Measurements from ENCODE around the gene TIMP2.

The TIMP2 gene

GRCh38 chr17:78857266-78857665 is 67.9 kb downstream of the TIMP2 start:
- no peak overlapping the region for H3K4me3 ChIP-seq (ENCODE audit: low read length)
- no peak for DNase-seq (ENCODE audit: low read depth, low spot score)

GRCh38 chr17:78855561-78856165 is 69.5 kb downstream of the TIMP2 start:
- DNase-seq (ENCODE audit: low read depth, low spot score) = no peak
- H3K4me3 ChIP-seq (ENCODE audit: low read length) = no peak overlapping the region

- no peak overlapping the region for H3K4me3 ChIP-seq (ENCODE audit: low read length)
- DNase-seq (ENCODE audit: low read depth, low spot score) = no peak
Observed at GRCh38 chr17:78854508-78854907, 70.7 kb downstream of the TIMP2 start.

- no peak for DNase-seq (ENCODE audit: low read depth, low spot score)
- H3K4me3 ChIP-seq (ENCODE audit: low read length) = no peak overlapping the region
Observed at GRCh38 chr17:78853926-78854394, 71.2 kb downstream of the TIMP2 start.

- no peak overlapping the region for H3K4me3 ChIP-seq (ENCODE audit: low read length)
- DNase-seq (ENCODE audit: low read depth, low spot score) = no peak
Observed at GRCh38 chr17:78852709-78853121, 72.5 kb downstream of the TIMP2 start.

GRCh38 chr17:78849026-78849425 is 76.2 kb downstream of the TIMP2 start:
- no peak overlapping the region for H3K4me3 ChIP-seq (ENCODE audit: low read length)
- DNase-seq (ENCODE audit: low read depth, low spot score) = no peak

- DNase-seq (ENCODE audit: low read depth, low spot score) = no peak
- H3K4me3 ChIP-seq (ENCODE audit: low read length) = no peak overlapping the region
Observed at GRCh38 chr17:78847052-78847451, 78.1 kb downstream of the TIMP2 start.

- no peak overlapping the region for H3K4me3 ChIP-seq (ENCODE audit: low read length)
- no peak for DNase-seq (ENCODE audit: low read depth, low spot score)
Observed at GRCh38 chr17:78844301-78845005, 80.7 kb downstream of the TIMP2 start.

GRCh38 chr17:78842881-78843565 is 82.2 kb downstream of the TIMP2 start:
- no peak overlapping the region for H3K4me3 ChIP-seq (ENCODE audit: low read length)
- DNase-seq (ENCODE audit: low read depth, low spot score) = peak; percentile 81

- H3K4me3 ChIP-seq (ENCODE audit: low read length) = peak within 1 kb of the TSS; percentile 92
- DNase-seq (ENCODE audit: low read depth, low spot score) = peak; percentile 98
Observed at GRCh38 chr17:78840780-78841611, 84.2 kb downstream of the TIMP2 start, which contains the start of gene USP36. Gene USP36 (minus strand): TSS chr17:78840814. CDS start chr17:78836363, 4,451 bp downstream.

GRCh38 chr17:78840530-78840779 is 84.7 kb downstream of the TIMP2 start:
- H3K4me3 ChIP-seq (ENCODE audit: low read length) = peak overlapping the region; percentile 92
- DNase-seq (ENCODE audit: low read depth, low spot score) = no peak

- DNase-seq (ENCODE audit: low read depth, low spot score) = no peak
- peak overlapping the region; percentile 92 for H3K4me3 ChIP-seq (ENCODE audit: low read length)
Observed at GRCh38 chr17:78839762-78840529, 85.2 kb downstream of the TIMP2 start.

GRCh38 chr17:78839235-78839761 is 85.9 kb downstream of the TIMP2 start:
- no peak for DNase-seq (ENCODE audit: low read depth, low spot score)
- peak overlapping the region; percentile 92 for H3K4me3 ChIP-seq (ENCODE audit: low read length)

GRCh38 chr17:78838574-78839005 is 86.6 kb downstream of the TIMP2 start:
- H3K4me3 ChIP-seq (ENCODE audit: low read length) = peak overlapping the region; percentile 92; the same call in 1 of the 2 replicates
- DNase-seq (ENCODE audit: low read depth, low spot score) = no peak

- DNase-seq (ENCODE audit: low read depth, low spot score) = no peak
Observed at GRCh38 chr17:78836420-78837021, 88.7 kb downstream of the TIMP2 start.

GRCh38 chr17:78834571-78834970 is 90.6 kb downstream of the TIMP2 start:
- DNase-seq (ENCODE audit: low read depth, low spot score) = no peak

More at GRCh38 chr17:78836420-78837021, 88.7 kb downstream of the TIMP2 start:
- H3K4me3 ChIP-seq (ENCODE audit: low read length) = no peak overlapping the region

GRCh38 chr17:78832541-78832810 is 92.7 kb downstream of the TIMP2 start:
- H3K4me3 ChIP-seq (ENCODE audit: low read length) = no peak overlapping the region
- no peak for DNase-seq (ENCODE audit: low read depth, low spot score)

More at GRCh38 chr17:78834571-78834970, 90.6 kb downstream of the TIMP2 start:
- no peak overlapping the region for H3K4me3 ChIP-seq (ENCODE audit: low read length)
